K562 (cell line): Measurements from ENCODE around the gene PDK1. TPM values are rescaled to one million over a fixed set of nuclear protein-coding genes. Genes with fewer than 3 reads are reported as not detected.

Experiments used
- ATAC-seq: fragments of 200-7000 bp; cut with Tn5 transposase; 3 replicates; pipeline ENCODE4 v1.9.1; 2020; ENCODE audit warnings: moderate library complexity
- BruUV-seq: library from RNA; stranded (reverse); fragments of 400-500 nt; replicated peaks from 2 replicates; lab custom pipeline; 2021; lab: Mats Ljungman, UMichigan
- CTCF ChIA-PET: fragments of 300-600 bp; formaldehyde crosslinking; extraction: SDS; loops from one replicate; lab custom pipeline; 2021; ENCODE audit warnings: low intra/inter-chr PET ratio; lab: Yijun Ruan, JAX
- POLR2A ChIA-PET: fragments of 300-600, 350-650 bp; sonication (Branson Sonifier 250); formaldehyde crosslinking; extraction: SDS; loops from one replicate; lab custom pipeline; 2021; ENCODE audit warnings: antibody characterized with exemption, inconsistent platforms; lab: Yijun Ruan, JAX
- DNase-seq, 4 experiments: peaks; one replicate each; pipeline versions ENCODE4 v3.0.0 to v3.0.0-alpha.2; 2011 to 2018; ENCODE audit warnings: low spot score in 3 of 4, mixed read lengths in 3 of 4; ENCODE audit errors: extremely low read depth in 1 of 4
- FAIRE-seq: peaks from 2 replicates; lab custom pipeline; 2011; peaks lifted over from hg19 to GRCh38; lab: Jason Lieb, UNC
- H2AFZ ChIP-seq: 2 replicates; pipeline ENCODE4 v1.6.0; 2011; ENCODE audit warnings: low read depth, low read length, control low read depth, inconsistent platforms
- H3K27ac ChIP-seq: fragments of 200-600 bp; 3 replicates; pipeline ENCODE4 v1.8.0; 2011; ENCODE audit warnings: low read depth, mild to moderate bottlenecking, control low read depth, inconsistent platforms, low read length, moderate library complexity, mixed read lengths; ENCODE audit errors: extremely low read depth
- H3K27me3 ChIP-seq, 2 experiments: fragments of 300-600 bp in 1 of 2; 2 replicates in 1 of 2; 3 replicates in 1 of 2; pipeline versions ENCODE4 v1.6.0 to v1.8.0; 2011; ENCODE audit warnings: inconsistent platforms in 2 of 2, low read length in 2 of 2, mild to moderate bottlenecking in 1 of 2, mixed read lengths in 1 of 2, moderate library complexity in 1 of 2; ENCODE audit not compliant: control insufficient read depth in 2 of 2, insufficient read depth in 2 of 2
- H3K36me3 ChIP-seq: fragments of 300-600 bp; 3 replicates; pipeline ENCODE4 v1.8.0; 2011; ENCODE audit warnings: mild to moderate bottlenecking, low read length, inconsistent platforms; ENCODE audit not compliant: control insufficient read depth, insufficient read depth
- H3K4me1 ChIP-seq, 2 experiments: fragments of 200-600 bp in 1 of 2; replicated peaks in 1 of 2; 2 replicates in 1 of 2; 3 replicates in 1 of 2; pipeline versions ENCODE4 v1.5.1 to v1.8.0; 2011; ENCODE audit warnings: inconsistent platforms in 2 of 2, low read length in 2 of 2, mild to moderate bottlenecking in 1 of 2, mixed read lengths in 1 of 2, moderate library complexity in 1 of 2; ENCODE audit not compliant: control insufficient read depth in 2 of 2, insufficient read depth in 2 of 2
- H3K4me2 ChIP-seq: 2 replicates; pipeline ENCODE4 v1.6.1; 2011; ENCODE audit warnings: low read length, control low read depth, inconsistent platforms, mixed read lengths; ENCODE audit not compliant: insufficient read depth
- H3K4me3 ChIP-seq: fragments of 200-600 bp; sonication (generic), shearing (Covaris generic); 2 replicates; pipeline ENCODE4 v1.5.1; 2016; ENCODE audit warnings: control low read depth, inconsistent platforms
- H3K79me2 ChIP-seq: fragments of 200-600 bp; 3 replicates; pipeline ENCODE4 v1.8.0; 2011; ENCODE audit warnings: low read length, inconsistent platforms; ENCODE audit not compliant: control insufficient read depth, insufficient read depth
- H3K9ac ChIP-seq, 2 experiments: 2 replicates each; pipeline versions ENCODE4 v1.6.0 to v1.6.1; 2011; ENCODE audit warnings: low read depth in 2 of 2, low read length in 2 of 2, control low read depth in 1 of 2, inconsistent platforms in 1 of 2, mild to moderate bottlenecking in 1 of 2, mixed read lengths in 1 of 2; ENCODE audit not compliant: insufficient read depth in 1 of 2
- H3K9me1 ChIP-seq: one replicate; pipeline ENCODE4 v1.6.0; 2011; ENCODE audit warnings: inconsistent platforms, mild to moderate bottlenecking, low read length, moderate library complexity; ENCODE audit not compliant: control insufficient read depth, insufficient read depth
- H3K9me3 ChIP-seq: replicated peaks from 2 replicates; pipeline ENCODE4 v1.5.1; 2011; ENCODE audit warnings: low read depth, low read length, inconsistent platforms; ENCODE audit not compliant: control insufficient read depth, insufficient read depth
- H4K20me1 ChIP-seq: replicated peaks from 2 replicates; pipeline ENCODE4 v1.6.1; 2011; ENCODE audit warnings: low read length, inconsistent platforms, mixed read lengths; ENCODE audit not compliant: control insufficient read depth, insufficient read depth
- CHD2 ChIP-seq: IDR thresholded peaks from 2 replicates; pipeline ENCODE4 v1.6.1; 2011; ENCODE audit warnings: low read depth, low read length
- DMBX1 ChIP-seq: fragments of 250-450 bp; sonication (Bioruptor Pico); IDR thresholded peaks from 2 replicates; pipeline ENCODE4 v1.8.0; 2022; ENCODE audit warnings: inconsistent platforms, mild to moderate bottlenecking, moderate library complexity, borderline replicate concordance
- FIP1L1 ChIP-seq: fragments of 200-400 bp; formaldehyde crosslinking; IDR thresholded peaks from 2 replicates; pipeline ENCODE4 v1.6.1; 2018; ENCODE audit warnings: mild to moderate bottlenecking, low read depth, low read length; ENCODE audit not compliant: poor library complexity, severe bottlenecking
- IRF9 ChIP-seq: fragments of 450-650 bp; IDR thresholded peaks from 2 replicates; pipeline ENCODE4 v1.6.1; 2016; ENCODE audit warnings: missing biosample characterization, missing genetic modification characterization
- NBN ChIP-seq: fragments of 450-650 bp; IDR thresholded peaks from 2 replicates; pipeline ENCODE4 v1.6.1; 2016; ENCODE audit warnings: low read depth, mild to moderate bottlenecking
- NFATC3 ChIP-seq: fragments of 450-650 bp; IDR thresholded peaks from 2 replicates; pipeline ENCODE4 v1.6.1; 2017; ENCODE audit warnings: mild to moderate bottlenecking
- NFRKB ChIP-seq: fragments of 450-650 bp; IDR thresholded peaks from 2 replicates; pipeline ENCODE4 v1.6.1; 2016; ENCODE audit warnings: low read depth
- NONO ChIP-seq, 2 experiments: fragments of 200-400 bp in 1 of 2; fragments of 450-650 bp in 1 of 2; formaldehyde crosslinking in 1 of 2; IDR thresholded peaks; 2 replicates each; pipeline ENCODE4 v1.6.1; 2017; ENCODE audit warnings: low read depth in 2 of 2, mild to moderate bottlenecking in 2 of 2, moderate library complexity in 2 of 2, low read length in 1 of 2
- NR2C2 ChIP-seq, 2 experiments: fragments of 200-800 bp in 1 of 2; sonication (Bioruptor generic) in 1 of 2; sonication (generic) in 1 of 2; formaldehyde crosslinking in 1 of 2; IDR thresholded peaks; 2 replicates each; pipeline versions ENCODE4 v1.6.1 to v1.8.0; 2016 to 2022; ENCODE audit warnings: mild to moderate bottlenecking in 1 of 2, missing compliant biosample characterization in 1 of 2, missing genetic modification characterization in 1 of 2, missing genetic modification reagents in 1 of 2
- PHF21A ChIP-seq: fragments of 450-650 bp; IDR thresholded peaks from 2 replicates; pipeline ENCODE4 v1.6.1; 2017; ENCODE audit warnings: low read depth, borderline replicate concordance
- PRMT5 ChIP-seq: sonication (generic); formaldehyde crosslinking; IDR thresholded peaks from 2 replicates; pipeline ENCODE4 v1.5.0; 2020; ENCODE audit warnings: missing genetic modification reagents
- RBM15 ChIP-seq: fragments of 200-400 bp; formaldehyde crosslinking; IDR thresholded peaks from 2 replicates; pipeline ENCODE4 v1.6.1; 2018; ENCODE audit warnings: mild to moderate bottlenecking, low read length, moderate library complexity; ENCODE audit not compliant: insufficient read depth
- WGBS: fragments of 100-300 bp; shearing (Covaris generic); methylation state at CpG from one replicate; pipeline ENCODE4 v1.1.6; 2016; ENCODE audit warnings: low coverage, mixed read lengths; ENCODE audit not compliant: insufficient coverage; ENCODE audit errors: missing lambda C conversion rate; 5-methylcytosine and 5-hydroxymethylcytosine counted together
- in situ Hi-C: fragments of 300-500 bp; cut with MboI; formaldehyde crosslinking; loops from 4 replicates; pipeline ENCODE4 v1.15.0; 2018; ENCODE audit warnings: inconsistent platforms, mixed read lengths
- intact Hi-C: fragments of 100-400 bp; cut with micrococcal nuclease; formaldehyde crosslinking; loops from 2 replicates; pipeline ENCODE4 v1.14.2; 2022
- polyA plus RNA-seq, 8 experiments: library from polyadenylated mRNA; depleted of rRNA in 4 of 8; stranded (reverse) in 5 of 8; unstranded in 3 of 8; fragments of >200 nt; fragmentation: Nextera tagmentation in 2 of 8; fragmentation: Illumina TruSeq in 1 of 8; extraction: Ambion mirVana in 2 of 8; extraction: Trizol in 1 of 8; gene quantifications; 2 replicates each; pipeline versions ENCODE4 v1.2.1 to v1.2.3, GENCODE V29; 2011 to 2014; ENCODE audit warnings: inconsistent platforms in 1 of 8, missing spikeins in 1 of 8
- total RNA-seq, 7 experiments: library from RNA; depleted of rRNA in 6 of 7; stranded (reverse); fragments of >200 nt in 6 of 7; fragmentation: Illumina TruSeq in 2 of 7; extraction: Trizol in 2 of 7; gene quantifications; 2 replicates each; pipeline versions ENCODE4 v1.2.1 to v1.2.3, GENCODE V29; 2011 to 2021; ENCODE audit warnings: low replicate concordance in 1 of 7

PDK1 gene
- total and polyA plus RNA-seq, 9 of the 15 experiments (the other 6 are each of a cell fraction or from before 2014, with no cell fraction given), result 3.5 to 176 (median 13.9) TPM

GRCh38 chr2:172597176-172597842, 41.4 kb downstream of the PDK1 start:
- FAIRE-seq (no peak), DNase-seq (no peak), ATAC-seq (no peak)
- no peak overlapping the region for H3K27ac ChIP-seq
- in situ Hi-C loops (no loop called here), intact Hi-C loops (no loop called here)
- no TSS peak for BruUV-seq
- H3K9me1 ChIP-seq, result no peaks in the 10 kb centered on the region
- ChIA-PET POLR2A (interaction anchor here (0.6 to 2.0 kb wide), 4 partner anchors 8 to 66 kb away, joined by 3 to 6 read pairs (median 3); no protein-coding TSS in a partner anchor), CTCF (no interaction called here)
- no peaks in the 10 kb centered on the region for H3K27me3 ChIP-seq
- no peak overlapping the region for H3K9ac ChIP-seq
- H3K79me2 ChIP-seq, result no peaks in the 10 kb centered on the region
- no peak overlapping the region for H3K4me2 ChIP-seq
- H3K4me1 ChIP-seq, result peaks cover 0 to 14% of the 10 kb centered on the region in 2 experiments; a peak in 2 of 5 replicates
- H2AFZ ChIP-seq, result no peak overlapping the region
- TF ChIP-seq PRMT5 (no peak), NR2C2 (CRISPR knock-in tag; IDR thresholded peaks at IDR 0.05) (no peak), NR2C2 (tag; IDR thresholded peaks at IDR 0.05) (no peak), DMBX1 (CRISPR knock-in tag) (no peak), PHF21A (no peak), IRF9 (no peak), CHD2 (no peak), FIP1L1 (no peak), RBM15 (no peak), NFRKB (no peak), NONO (IDR thresholded peaks at IDR 0.05; ENCODE audit: low read depth in 2 of 2, low read length in 1 of 2) (no peak), NFATC3 (no peak), NBN (no peak)
- H3K9me3 ChIP-seq, result no peaks in the 10 kb centered on the region
- H3K36me3 ChIP-seq, result peaks cover 50% of the 10 kb centered on the region
- peaks cover 7% of the 10 kb centered on the region; the same call in 1 of the 2 replicates for H4K20me1 ChIP-seq
- H3K4me3 ChIP-seq, result no peak overlapping the region
- 85% methylated on average over 3 of the region's 3 CpGs for WGBS
